Fibroblast of skin of left quadriceps (primary cell): ENCODE results near the gene TAB2.

Experiments
- DNase-seq, 2 experiments: peaks; one replicate each; pipeline ENCODE4 v3.0.0-alpha.2; 2013; ENCODE audit warnings: low read depth in 2 of 2

TAB2 gene

DNA sequence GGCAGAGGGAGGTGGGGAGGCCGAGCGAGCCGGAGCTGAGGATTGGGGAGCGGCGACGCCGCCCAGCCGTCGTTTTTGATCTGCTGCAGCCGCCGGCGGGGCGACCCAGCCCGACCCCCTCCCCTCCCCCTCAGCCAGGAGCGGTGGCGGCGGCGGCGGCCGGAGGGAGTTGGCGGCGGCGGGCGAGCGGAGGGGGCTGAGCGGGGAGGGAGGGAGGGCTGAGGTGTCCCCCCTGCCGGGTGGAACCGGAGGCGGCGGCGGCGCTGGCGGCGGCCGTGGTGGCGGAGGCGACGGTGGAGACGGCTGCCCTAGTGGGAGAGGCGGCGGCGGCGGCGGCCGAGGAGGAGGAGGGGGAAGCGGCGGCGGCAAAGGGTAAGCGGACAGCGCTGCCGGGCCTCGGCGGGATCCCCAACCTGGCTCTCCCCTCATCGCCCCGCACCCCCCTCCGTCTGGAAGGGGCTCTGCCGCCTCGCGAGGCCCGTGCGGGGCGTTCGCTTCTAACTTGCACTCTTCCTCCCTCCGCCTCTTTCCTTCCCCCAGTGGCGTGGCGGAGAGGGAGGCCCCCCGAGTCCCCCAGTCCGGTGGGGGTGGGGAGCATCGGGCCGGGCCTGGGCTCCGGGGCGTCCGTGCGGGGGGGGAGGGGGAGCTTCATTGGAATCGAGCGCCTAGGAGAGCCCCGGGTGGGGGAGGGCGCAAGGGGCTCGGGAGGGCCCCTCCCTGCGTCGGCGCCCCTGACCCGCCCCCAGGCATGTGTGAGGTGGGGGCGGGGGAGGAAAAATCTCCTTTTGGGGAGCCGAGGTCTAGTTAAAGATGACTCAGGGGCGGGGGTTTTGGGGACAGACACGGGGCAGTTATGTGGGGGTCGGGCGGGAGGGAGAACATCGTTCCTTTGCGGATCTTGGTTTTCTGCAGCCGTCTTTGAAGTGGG lies at the start of gene TAB2:
TSS of gene TAB2 (plus strand) at position 69 of the 928 bp plus-strand sequence. CDS start 52,286 bp downstream, outside the sequence.
- DNase-seq, result no peak

DNA sequence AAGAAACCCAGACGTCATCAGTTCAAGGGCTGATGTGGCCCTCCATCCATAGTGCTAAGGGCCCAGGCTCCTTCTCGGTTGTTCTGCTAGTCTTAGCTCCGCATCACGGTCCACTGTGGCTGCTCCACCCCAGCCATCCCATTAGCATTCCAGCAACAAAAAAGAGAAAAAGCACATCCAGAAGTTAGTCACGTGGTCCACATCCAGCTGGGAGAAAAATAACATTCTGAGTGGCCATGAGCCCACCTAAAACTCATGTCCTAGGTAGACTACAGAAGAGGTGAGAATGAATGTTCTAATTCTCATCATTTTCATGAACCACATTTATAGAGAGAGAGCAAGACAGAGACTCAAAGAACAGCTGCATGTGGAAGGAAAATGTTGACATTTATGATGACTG lies 49.4 kb upstream of the TAB2 start:
- no peak for DNase-seq

DNA sequence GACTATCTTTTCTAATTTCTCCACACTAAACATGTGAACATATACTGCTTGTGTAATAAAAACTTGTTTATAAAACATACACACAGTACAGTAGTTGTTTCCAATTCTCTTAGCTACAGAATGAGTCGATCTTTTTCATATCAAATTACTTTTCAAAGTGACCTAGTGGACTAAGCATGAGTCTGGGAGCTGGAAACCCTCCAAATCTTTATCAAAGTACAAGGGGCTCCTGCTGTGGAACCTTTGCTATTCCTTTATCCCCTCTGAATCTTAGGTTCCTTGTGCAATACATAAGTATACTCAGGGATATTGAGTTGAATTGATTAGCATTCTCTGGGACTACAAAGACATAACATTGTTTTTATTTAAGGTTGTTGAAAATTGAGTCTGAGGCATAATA lies 48.7 kb upstream of the TAB2 start:
- DNase-seq, result no peak

- no peak for DNase-seq
Observed at GRCh38 chr6:149270616-149271015, 46.9 kb upstream of the TAB2 start.

- DNase-seq, result no peak
Observed at GRCh38 chr6:149271348-149272340, 45.9 kb upstream of the TAB2 start.

- no peak for DNase-seq
Observed at GRCh38 chr6:149273318-149273717, 44.2 kb upstream of the TAB2 start.

GRCh38 chr6:149275621-149276020 lies 41.9 kb upstream of the TAB2 start:
- no peak for DNase-seq

DNA sequence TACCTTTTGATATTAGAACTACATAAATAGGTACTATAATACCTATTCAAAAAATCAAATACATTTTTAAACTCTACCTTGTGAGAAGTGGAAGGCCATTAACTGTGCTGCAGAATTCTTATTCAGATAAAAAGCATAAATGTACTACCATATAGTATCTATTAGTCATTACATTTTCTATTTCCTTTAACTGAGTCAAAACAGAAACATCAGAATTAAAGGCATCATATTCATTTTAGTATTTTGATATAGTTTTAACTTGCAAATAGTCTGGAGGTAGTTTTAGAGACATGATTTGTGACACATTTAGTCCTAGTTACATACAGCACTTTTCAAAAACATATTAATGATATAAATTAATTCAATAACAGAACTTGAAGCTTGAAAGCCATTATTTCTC lies 39.9 kb upstream of the TAB2 start:
- DNase-seq, result no peak

DNA sequence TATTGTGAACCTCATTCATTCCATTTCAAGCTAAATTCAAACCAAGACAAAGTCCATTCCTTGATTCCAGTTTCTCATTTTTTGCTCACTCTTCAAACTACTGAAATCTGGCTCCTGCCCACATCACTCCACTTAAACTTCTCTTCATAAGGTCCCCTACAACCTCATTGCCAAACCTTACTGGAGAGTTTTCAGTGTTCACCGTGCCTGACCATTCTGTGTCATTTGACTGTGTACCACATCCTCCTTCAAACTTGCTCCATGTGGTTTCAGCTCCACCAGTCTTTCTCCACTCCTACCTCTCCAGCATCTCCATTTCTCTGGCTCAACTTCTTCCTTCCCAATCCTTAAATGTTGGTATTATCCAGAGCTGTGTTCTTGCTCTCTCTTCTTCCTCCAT lies 38.5 kb upstream of the TAB2 start:
- DNase-seq, result no peak

DNA sequence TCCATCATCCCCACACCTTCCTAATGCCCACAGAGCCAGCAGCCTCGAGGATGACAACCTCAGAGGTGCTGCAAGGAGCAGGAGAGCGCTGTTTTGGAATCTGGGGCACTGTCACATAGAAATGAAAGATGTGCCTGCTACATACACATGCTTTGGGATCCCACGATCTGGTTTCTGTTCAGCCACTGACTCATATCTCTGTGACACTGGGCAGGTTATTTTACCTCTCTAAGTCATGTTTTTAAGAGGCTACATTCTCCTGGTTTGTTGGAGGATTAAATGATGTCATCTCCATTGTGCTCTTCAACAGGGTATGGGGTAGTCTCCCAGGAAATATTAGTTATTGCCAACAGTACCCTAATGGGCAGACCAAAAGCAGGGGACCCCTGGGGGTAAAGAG lies 32.6 kb upstream of the TAB2 start:
- DNase-seq, result no peak

DNA sequence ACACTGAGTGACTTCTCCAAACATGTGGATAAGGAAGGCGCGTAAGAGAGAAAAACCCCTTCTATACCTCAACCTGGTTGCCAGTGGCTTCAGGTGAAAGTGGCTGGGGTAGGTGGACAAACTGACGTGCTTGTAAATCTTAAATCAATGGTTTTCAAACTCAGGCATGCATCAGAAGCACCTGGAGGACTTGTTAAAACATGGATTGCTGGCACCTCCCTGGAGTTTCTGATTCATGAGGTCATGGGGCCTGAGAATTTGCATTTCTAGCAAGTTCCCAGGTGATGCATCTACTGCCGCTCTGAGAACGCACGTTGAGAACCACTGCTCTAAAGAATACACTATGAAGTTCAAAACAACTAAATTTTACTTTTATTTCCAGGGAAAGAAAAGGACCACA lies 31.9 kb upstream of the TAB2 start:
- no peak for DNase-seq

DNA sequence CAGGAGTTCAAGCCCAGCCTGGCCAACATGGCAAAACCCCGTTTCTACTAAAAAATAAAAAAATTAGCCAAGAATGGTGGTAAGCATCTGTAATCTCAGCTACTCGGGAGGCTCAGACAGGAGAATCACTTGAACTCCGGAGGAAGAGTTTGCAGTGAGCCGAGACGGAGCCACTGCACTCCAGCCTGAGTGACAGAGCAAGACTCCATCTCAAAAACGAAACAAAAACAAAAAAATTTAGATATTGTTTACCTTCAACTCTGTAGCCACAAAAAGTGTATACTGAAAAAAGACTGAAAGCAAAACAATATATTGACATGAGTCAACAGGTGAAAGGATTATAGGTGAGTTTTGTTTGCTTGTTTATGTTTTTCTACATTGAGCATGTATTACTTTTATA lies 30.6 kb upstream of the TAB2 start:
- no peak for DNase-seq

- DNase-seq, result no peak
Observed at GRCh38 chr6:149289192-149289781, 28.2 kb upstream of the TAB2 start.

GRCh38 chr6:149289966-149290365 lies 27.5 kb upstream of the TAB2 start:
- DNase-seq, result no peak

GRCh38 chr6:149293244-149293643 lies 24.3 kb upstream of the TAB2 start:
- no peak for DNase-seq

GRCh38 chr6:149300563-149300962 lies 16.9 kb upstream of the TAB2 start:
- no peak for DNase-seq

DNA sequence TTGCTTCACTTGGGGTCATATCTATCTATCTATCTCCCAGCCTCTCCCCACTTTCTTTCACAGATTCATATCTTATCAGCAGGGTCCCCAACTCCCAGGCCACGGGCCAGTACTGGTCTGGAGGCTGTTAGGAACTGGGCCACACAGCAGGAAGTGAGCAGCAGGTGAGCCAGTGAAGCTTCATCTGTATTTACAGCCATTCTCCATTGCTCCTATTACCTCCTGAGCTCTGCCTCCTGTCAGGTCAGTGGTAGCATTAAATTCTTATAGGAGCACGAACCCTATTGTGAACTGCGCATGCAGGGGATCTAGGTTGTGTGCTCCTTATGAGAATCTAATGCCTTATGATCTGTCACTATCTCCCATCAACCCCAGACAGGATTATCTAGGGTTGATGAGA lies 14.8 kb upstream of the TAB2 start:
- DNase-seq, result no peak

GRCh38 chr6:149303468-149303867 lies 14.0 kb upstream of the TAB2 start:
- no peak for DNase-seq

- no peak for DNase-seq
Observed at GRCh38 chr6:149305372-149305771, 12.1 kb upstream of the TAB2 start.

DNA sequence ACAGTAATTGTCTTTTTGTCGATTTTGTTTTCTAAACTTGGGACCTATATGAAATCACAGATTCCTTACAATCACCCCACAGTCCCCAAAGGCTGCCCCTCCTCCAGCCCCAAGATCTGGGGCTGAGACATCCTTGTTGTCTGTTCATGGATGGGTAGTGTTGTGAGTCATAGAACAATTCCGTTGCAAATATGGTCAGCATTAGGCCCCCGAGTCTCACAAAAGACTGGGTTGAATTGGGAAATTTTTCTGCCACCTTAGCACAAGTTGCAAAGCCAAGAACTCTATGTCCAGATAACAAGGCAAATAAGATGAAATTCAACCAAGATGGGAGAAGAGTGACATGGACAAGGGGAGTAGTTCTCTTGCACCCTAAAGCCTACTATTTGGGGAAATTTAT lies 10.5 kb upstream of the TAB2 start:
- no peak for DNase-seq

DNA sequence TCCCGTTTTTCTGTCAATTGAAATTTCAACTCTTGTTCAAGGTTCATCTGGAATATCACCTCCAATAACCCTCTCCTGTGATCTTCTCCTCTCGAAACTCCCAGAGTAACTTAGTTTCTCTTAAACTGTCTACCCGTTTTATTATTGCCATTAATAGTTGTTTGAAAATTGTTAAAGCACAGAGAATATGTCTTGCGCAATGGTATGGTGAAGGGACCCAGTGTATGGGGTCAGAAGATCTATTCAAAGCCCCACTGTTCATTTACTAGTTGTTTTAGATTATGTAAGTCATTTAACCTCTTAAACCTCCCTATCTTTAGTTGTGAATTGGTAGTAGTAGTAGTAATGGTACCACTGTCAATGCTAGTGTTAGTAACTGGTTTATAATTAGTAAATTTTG lies 6.2 kb upstream of the TAB2 start:
- no peak for DNase-seq

GRCh38 chr6:149311766-149312165 lies 5.7 kb upstream of the TAB2 start:
- DNase-seq, result no peak
